GM19023 (cell line): ENCODE results near the gene SLC25A10.
"Not testable (repeated sequence)": the region's sequence is repeated elsewhere in the genome, so short reads cannot be mapped to it uniquely, and the experiment has no call there.

Experiments used
- ATAC-seq: cut with Tn5 transposase; IDR thresholded peaks from one replicate; pipeline ENCODE4 v1.9.1; 2021; ENCODE audit warnings: mild to moderate bottlenecking, moderate library complexity; ENCODE audit not compliant: unreplicated experiment

SLC25A10 gene, protein sequence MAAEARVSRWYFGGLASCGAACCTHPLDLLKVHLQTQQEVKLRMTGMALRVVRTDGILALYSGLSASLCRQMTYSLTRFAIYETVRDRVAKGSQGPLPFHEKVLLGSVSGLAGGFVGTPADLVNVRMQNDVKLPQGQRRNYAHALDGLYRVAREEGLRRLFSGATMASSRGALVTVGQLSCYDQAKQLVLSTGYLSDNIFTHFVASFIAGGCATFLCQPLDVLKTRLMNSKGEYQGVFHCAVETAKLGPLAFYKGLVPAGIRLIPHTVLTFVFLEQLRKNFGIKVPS

DNA sequence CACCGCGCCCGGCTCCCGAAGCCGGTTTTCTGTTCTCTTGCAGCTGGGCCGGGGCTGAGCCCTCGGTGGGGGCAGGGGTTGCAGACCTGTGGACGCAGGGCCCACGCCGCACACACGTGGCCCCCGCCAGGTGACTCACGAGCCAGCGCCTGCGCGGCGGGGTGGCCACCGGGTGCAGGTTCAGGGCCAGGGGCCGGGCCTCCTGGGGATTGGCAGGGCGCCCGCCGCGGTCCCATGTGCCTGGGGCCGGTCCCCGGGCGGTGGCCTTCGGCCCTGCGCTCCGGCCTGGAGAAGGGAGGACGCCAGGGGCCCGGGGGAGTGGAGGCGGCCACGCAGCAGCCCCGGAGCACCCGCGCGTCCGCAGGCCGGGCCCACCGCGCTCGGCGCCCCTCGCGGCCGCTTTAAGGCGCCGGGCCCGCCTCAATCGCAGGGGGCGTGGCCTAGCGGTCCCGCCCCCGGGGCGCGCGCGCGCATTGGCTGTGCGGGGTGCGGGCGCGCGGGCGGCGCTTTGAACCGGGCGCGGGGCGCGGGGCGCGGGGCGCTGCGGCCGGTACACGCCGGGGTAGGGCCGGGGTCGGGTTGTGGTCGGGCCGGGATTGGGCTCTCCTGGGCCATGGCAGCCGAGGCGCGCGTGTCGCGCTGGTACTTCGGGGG is at the start of gene SLC25A10:
SLC25A10 (plus strand) TSS at position 471 of the 654 bp plus-strand sequence; CDS start at position 614, 143 bp downstream.
- peak; percentile 65 for ATAC-seq

DNA sequence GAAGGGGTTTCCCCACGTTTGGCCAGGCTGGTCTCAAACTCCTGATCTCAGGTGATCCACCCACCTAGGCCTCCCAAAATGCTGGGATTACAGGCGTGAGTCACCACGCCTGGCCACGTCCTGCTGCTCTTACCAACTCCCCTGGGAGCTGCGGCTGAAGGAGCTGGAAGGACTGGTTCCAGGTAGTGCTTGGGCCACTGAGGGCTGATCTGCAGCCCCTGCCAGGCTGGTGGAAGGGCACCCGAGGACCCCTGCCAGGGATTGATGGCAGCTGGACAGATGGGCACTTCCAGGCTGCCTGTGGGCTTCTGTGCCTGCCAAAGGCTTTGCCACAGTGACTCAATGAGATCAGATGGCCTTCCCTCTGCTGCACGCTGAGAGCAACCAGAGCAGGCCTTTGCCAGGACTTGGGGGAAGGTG is 48.0 kb upstream of the SLC25A10 start:
- ATAC-seq: no peak

DNA sequence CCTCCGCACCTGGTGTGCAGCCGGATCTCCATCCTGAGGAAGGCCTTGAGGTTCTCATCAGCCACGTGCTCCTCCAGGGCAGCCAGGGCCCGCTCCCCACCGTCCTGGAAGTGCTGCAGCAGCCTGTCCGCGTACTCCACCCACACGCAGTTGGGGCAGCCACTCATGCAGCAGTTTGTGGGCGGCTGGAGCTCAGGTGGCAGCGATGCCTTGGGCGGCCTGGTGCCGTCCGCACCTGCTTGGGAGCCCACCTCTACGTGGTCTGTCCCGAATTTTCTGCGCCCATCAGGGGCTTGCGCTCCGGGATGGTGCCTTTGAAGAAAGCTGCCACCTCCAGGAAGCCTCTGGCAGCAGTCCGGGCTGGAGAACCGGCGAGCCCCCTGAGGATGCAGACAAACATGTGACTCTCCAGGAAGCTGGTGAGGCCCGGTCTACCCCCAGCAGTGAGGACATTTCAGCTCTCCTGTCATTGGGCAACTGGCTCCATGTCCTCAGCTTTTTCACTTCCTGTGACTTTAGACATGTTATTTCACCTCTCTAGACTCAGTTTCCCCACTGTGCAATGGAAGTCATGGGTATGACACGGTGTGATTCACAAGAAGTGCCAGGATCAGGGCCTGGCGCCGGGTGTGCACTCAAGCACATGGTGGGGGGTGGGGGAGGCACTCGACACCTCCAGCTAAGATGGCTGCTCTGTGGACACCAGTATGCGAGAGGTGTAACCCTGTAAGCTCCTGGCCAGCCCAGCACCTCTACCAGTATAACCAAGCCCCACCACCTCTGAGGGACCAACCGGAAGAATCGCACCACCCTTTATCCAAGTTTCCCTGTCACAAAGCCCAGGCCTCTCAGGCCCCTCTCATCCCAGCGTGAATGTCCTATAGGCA is 46.6 kb upstream of the SLC25A10 start:
- ATAC-seq: no peak

DNA sequence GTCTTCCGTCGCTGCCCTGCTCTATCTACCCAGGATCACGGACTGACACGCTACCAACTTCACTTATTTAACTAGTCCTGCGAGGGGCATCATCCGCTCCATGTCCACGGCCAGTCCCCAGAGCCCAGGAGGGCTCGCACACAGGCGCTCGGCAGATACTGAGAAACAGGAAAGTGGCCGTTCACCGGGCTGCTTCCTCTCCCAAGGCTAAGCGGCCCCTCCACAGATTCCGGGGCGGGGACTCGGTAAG is 46.1 kb upstream of the SLC25A10 start:
- ATAC-seq: peak; percentile 8

DNA sequence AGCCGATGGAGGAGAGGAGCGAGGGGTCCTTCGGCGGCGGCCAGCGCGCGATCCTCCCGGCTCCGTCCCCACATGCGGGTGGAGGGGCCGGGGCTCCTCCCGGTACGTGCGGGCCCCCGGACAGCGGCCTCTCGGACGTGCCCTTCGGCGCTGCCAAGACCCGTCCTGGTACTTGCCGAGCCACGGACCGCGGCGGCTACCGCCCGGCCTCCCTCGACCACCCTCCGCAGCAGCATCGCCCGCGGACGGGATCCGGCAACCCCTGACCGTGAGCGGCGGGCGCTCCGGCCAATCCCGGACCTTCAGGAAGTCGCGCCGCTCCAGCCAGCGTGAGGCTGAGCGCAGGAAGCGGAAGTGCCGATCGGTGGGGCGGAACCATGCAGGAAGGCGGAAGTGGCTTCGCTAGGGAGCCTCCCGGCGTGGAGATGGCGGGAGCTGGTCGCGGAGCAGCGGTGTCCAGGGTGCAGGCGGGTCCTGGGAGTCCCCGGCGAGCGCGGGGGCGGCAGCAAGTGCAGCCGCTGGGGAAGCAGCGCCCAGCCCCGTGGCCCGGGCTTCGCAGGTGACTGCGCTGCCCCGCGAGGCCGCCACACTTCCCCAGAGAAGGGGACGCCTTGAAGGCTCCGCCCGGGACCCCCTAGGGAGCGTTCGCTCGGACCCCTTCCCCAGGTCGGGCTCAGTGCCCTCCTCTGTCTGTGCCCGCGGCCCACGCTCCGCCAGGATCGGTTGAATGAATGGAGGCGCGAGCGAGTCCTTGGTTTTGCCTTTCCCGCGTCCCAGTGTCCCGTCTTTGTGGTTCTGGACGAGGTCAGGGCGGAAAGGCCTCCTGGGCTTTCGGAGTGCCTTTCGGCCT is 45.5 kb upstream of the SLC25A10 start, which contains the start of the genes CCDC137 and OXLD1:
CCDC137 (plus strand) TSS at position 396 of the 850 bp plus-strand sequence; CDS start at position 426, 30 bp downstream.
OXLD1 (minus strand) TSS at position 264 of the 850 bp plus-strand sequence; CDS start at position 236, 28 bp downstream.
- peak; percentile 89 for ATAC-seq

DNA sequence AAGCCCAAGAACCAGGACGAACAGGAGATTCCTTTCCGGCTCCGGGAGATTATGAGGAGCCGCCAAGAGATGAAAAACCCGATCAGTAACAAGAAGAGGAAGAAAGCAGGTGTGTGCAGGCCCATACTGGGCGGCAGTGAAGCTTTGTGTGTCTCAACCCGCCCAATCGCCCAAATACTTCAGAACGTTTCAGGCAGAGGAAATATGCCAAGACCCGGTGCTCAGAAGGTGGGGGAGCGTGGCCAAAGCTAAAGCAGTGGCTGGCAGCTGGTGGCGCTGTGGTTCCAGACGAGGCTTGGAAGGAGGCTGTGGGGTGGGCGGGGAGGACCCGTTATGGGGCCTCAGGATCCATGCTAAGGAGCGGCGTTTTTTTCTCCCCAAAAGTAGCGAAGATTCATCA is 44.3 kb upstream of the SLC25A10 start:
- no peak for ATAC-seq

DNA sequence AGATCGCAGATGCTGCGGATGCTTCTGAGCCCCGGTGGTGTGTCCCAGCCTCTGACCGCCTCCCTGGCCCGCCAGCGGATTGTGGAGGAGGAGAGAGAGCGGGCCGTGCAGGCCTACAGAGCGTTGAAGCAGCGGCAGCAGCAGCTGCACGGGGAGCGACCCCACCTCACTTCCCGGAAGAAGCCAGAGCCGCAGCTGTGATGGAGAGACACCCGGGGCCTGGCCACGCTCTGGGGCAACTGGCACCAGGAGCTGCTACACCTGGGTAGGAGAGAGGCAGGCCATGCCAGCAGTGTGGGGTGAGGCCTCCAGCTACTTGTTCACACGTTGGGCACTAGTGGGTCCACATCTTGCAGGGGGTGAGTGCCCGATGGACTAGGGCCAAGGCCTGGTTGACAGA is 39.6 kb upstream of the SLC25A10 start:
- ATAC-seq: no peak

DNA sequence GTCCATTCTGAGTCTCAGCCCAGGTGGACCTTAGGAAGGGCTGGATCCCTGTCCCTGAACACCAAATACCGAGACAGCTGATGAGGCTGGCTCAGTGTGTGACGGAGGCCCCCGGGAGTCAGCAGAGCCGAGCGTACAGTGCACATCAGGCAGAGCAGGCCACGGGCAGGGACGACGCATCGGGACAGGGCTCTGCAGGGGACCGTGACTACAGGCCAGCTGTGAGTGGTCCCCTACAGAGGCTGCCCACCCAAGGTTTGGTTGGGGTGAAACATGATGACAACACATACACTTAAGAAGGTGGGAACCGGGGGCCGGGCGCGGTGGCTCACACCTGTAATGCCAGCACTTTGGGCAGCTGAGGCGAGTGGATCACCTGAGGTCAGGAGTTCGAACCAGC is 39.1 kb upstream of the SLC25A10 start:
- no peak for ATAC-seq

DNA sequence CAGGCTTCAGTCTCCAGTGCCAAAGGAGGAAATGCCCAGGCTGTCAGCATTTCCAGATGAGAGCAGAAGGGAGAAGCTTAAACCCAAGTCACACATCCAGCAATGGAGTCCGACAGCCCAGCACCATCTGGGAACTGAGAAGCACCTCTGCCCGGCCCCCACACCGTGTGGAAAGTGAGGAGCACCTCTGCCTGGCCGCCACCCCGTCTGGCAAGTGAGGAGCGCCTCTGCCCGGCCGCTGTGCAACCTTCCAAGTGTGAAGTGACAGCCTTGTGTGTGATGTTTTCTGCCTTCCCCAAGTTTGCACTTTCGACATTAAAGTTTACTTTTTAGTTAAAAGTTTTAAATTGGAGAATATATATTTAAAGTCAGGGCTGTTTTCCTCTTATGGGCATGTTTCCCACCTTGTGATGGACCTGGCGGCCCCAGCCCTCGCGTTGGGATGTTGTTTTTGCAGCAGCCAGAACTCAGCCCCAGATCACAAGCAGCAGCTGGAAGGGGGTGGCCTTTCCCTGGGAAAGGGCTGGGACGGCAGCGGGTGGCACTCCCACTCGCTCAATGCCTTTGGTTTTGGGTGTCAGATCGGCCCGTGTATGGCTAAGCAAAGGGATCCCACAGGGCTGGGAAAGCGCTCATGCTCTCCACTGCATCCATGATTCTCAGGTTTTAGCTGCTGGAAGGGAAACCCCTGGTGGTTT is 38.4 kb upstream of the SLC25A10 start:
- no peak for ATAC-seq

DNA sequence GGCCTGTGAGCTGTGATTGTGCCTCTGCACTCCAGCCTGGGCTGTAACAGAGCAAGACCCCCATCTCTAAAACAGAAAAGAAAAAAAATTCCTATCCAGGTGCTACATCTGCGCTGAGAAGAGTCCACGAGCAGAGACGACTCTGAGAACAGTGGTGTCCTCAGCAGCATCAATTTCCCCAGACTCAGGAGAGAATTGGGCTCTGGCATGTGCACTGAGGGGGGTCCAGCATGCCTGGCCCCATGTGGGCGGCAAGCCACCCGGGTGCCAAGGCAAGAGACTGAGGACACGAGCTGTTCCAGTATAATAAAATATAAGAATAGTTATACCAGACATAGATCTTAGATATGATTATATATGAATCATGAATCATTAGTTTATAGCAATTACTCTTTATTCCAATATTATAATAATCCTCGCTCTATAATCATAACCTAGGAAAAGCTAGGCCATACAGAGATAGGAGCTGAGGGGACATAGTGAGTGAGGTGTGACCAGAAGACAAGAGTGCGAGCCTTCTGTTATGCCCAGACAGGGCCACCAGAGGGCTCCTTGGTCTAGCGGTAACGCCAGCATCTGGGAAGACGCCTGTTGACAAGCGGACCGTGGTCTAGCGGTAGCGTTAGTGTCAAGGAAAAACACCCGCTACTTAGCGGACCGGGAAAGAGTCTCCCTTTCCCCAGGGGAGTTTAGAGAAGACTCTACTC is 36.4 kb upstream of the SLC25A10 start:
- not testable (repeated sequence) for ATAC-seq

DNA sequence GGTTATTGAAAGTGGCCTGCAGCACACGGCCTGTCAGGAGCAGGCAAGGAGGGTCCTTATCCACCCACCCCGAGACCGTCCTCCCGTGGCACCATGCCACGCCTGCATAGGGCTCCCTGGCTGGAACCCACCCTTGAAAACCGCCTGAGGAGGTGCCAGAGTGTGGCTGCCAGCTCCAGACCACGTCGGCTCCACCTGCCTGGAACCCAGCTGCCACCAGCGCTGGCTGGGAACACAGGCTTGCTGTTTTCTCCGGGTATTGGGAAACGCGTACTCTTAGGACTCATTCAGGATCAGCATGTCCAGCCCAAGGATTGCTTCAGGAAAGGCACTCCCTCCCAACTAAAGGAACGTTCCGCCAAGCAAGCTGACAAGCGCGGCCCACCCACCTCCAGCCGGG is 35.2 kb upstream of the SLC25A10 start:
- ATAC-seq: no peak

DNA sequence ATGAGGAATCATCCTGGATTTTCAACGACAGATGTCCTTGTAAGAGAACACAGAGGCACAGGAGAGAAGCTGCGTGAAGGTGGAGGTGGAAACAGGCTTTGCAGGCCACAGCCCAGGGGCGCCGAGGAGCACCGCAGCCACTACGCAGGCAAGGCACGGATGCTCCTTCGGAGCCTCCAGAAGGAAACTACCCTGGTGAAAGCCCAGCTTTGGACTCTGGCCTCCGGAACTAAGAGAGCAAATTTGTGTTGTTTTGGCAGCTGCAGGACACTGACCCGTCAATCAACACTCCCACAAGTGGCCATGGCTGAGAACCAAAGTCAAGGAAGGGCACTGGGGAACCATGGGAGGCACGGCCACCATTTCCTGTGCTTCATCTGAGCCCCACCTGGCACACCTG is 31.9 kb upstream of the SLC25A10 start:
- ATAC-seq: no peak

DNA sequence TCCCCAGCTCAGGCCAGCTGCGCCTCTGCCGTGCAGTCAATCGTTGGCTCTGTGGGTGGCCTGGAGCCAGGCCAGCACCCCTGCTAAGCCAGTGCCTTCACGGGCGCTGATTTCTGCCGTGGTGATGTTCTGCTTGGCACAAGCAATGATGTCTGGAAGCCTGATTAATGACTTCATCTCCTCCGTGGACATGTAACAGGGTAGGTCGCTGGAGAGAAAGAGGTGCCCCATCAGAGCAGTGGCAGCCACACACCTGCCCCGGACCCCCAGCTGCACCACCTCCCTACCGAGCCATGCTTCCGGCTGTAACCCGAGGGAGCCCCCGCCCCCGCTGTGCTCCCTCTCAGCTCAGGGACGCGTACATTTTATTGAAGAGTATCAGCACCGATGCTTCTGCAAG is 30.4 kb upstream of the SLC25A10 start:
- no peak for ATAC-seq

DNA sequence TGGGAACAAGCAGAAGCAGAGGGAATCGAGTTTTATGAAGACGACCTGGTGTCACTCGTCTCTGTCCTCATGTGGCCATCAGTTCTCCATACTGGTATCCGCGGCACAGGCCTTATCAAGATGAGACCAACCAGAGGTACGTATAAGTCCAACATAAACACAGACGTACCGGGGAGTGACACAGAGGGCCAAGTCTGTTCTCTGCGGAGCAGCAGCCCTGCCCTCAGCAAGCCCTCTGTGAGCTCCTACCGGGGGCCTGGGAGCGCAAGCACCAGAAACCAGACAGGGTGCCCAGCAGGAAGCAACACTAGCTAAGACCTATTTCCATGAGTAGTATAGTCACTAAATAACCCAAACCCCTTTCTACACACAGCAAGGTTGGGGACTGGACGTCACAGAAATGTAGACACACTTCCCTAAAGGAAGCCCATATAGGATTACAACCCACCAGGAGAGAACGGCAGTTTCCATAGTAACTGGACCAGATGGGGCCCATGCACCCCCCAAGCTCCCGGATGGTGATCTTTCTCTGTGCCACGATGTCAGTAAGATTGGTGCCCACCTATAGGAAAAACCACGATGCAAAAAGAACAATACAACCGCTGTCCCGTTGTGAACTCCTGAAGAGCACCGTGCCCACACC is 29.4 kb upstream of the SLC25A10 start:
- no peak for ATAC-seq

DNA sequence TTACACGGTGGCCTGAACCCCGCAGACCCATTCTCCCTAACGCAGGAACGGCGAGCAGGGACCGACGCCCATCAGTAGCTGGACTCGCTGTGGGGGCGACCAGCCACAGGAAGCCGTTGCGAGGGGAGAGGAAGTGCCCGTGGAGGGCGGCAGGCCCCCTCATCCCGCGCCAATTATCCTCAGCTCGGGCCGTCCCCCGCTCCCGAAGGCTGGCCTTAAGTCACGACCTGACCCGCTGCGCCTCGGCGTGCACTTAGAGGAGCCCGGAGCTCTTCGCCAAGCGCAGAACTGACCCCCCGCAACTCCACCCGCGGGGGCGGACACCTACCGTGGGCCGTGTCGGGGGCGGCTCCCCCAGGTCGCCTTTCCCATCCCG is 28.9 kb upstream of the SLC25A10 start:
- ATAC-seq: peak; percentile 12

DNA sequence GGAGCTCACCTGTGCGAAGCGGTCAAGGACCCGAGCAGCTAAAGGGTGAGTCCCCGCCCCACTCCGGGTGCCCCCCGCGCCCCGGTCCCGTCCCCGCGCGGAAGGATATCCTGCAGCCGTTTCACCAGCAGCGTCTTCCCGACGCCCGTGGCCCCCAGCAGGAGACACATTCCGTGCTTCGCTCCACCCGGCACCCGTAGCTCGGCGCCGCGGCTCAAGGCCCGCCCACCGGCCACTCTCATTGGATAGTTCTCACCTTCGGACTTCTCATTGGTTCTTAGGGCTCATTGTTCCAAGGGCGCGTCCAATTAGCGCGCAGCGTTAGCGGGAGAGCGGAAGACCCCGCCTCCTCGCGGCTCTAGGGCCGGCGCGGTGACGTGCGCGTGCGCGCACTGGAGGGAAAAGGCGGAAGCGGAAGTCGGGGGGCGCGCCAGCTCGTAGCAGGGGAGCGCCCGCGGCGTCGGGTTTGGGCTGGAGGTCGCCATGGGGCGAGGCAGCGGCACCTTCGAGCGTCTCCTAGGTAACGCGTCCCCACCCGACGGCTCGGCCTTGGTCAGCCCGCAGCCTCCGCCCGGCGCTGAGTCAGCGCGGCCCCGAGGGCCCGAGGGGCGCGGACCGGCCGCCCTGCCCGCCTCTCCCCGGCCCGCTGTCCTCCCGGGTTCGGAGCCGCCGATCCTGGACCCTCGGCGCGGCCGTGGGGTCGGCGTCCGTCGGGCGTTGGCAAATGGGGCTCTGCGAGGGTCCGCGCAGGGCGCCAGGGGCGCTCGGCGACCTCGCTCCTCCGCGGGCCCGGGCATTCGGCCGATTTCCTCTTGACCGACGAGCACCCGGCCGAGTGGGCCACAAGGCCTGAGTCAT is 28.3 kb upstream of the SLC25A10 start, which contains the start of the genes ARL16 and HGS:
ARL16 (minus strand) TSS at position 214 of the 858 bp plus-strand sequence; CDS start at position 170, 44 bp downstream.
HGS (plus strand) TSS at position 428 of the 858 bp plus-strand sequence; CDS start at position 484, 56 bp downstream.
- peak; percentile 92 for ATAC-seq

DNA sequence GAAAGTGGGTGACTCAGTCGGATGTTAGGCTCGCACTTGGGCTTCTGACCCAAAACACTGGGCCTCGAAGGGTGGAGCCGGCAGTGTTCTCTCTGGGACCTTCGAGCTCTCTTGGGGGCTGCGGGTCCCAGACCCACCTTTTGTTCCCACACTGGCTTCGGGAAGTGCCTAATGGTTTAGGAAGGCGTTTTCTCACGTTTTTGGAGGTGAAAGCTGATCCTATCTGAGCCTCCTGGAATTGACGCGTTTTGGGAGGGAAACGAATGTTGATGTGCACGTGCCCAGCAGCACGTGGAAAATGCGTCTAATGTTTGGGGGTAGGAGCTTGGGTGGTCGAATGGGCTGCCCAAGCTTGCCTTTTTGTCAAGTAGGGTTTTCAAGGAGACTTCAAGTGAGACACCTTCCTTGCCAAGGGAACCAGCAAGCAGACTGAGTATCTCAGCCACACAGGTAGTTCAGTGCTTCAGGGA is 27.6 kb upstream of the SLC25A10 start:
- ATAC-seq: no peak

DNA sequence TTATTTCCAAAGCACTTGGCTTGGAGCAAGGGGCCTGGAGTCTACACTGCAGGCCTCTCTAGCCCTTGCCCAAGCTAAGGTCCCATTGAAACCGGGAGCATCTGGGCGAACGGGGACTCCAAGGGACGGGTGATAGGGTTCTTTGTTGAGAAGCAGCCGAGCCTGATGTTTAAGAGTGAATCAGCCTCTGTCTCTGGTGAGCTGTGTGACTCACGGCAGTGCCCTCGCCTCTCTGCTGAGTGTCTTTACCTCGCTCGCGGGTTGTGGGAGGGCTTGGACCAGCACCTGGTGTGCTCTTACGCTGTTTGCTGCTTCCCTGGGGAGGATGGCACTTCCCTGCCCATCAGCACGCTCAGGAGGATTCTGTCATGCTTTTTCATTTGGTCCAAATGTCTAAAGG is 27.0 kb upstream of the SLC25A10 start:
- no peak for ATAC-seq
